Activated CD8-positive, alpha-beta memory T cell treated with anti-CD3 and anti-CD28 coated beads, Interleukin-2, amount 10 ng/mL, durations not matched to agents 7 days and 5 days (primary cell): ENCODE data around the gene KCTD21. TPM values are rescaled to one million over a fixed set of nuclear protein-coding genes. Genes with fewer than 3 reads are reported as not detected.
A peak's percentile ranks its signal among the peaks of the same experiment; 100 is the strongest.

Experiments
- ATAC-seq: fragments of 150-1000 bp; cut with Tn5 transposase; one replicate; pipeline ENCODE4 v1.10.0; 2021; ENCODE audit warnings: moderate library complexity
- CTCF ChIA-PET: fragments of 350-600 bp; sonication (Branson Sonifier 250); formaldehyde crosslinking; loops from one replicate; lab custom pipeline; 2021; ENCODE audit warnings: antibody characterized with exemption; lab: Charles Lee
- DNase-seq: peaks from one replicate; pipeline ENCODE4 v3.0.0-alpha.2; 2020
- H3K27ac Mint-ChIP-seq: one replicate; pipeline ENCODE4 v1.8.0; 2021; ENCODE audit warnings: mild to moderate bottlenecking, mixed read lengths
- H3K27me3 Mint-ChIP-seq: one replicate; pipeline ENCODE4 v1.8.0; 2021; ENCODE audit warnings: mixed read lengths
- H3K36me3 Mint-ChIP-seq: one replicate; pipeline ENCODE4 v1.8.0; 2021; ENCODE audit warnings: mild to moderate bottlenecking, mixed read lengths
- H3K4me1 Mint-ChIP-seq: one replicate; pipeline ENCODE4 v1.8.0; 2021; ENCODE audit warnings: mixed read lengths
- H3K4me3 Mint-ChIP-seq: one replicate; pipeline ENCODE4 v1.8.0; 2021; ENCODE audit warnings: mild to moderate bottlenecking, moderate library complexity, mixed read lengths
- H3K9me3 Mint-ChIP-seq: one replicate; pipeline ENCODE4 v1.8.0; 2022; ENCODE audit warnings: low read depth, mixed read lengths
- total RNA-seq, 2 experiments: library from RNA; stranded (reverse); gene quantifications; one replicate each; pipeline ENCODE4 v1.2.3, GENCODE V29; 2021

KCTD21 gene
- total RNA-seq, 2 experiments from 2014 or later, result 6.4 to 7.3 TPM

- CTCF ChIA-PET, result interaction anchor here (1.3 to 2.1 kb wide), 2 partner anchors 11 to 413 kb away, joined by 3 to 6 read pairs; partner anchors contain the start of gene ALG8
- no peak overlapping the region for H3K4me3 Mint-ChIP-seq
- H3K36me3 Mint-ChIP-seq, result no peaks in the 10 kb centered on the region
- no peaks in the 10 kb centered on the region for H3K4me1 Mint-ChIP-seq
- ATAC-seq, result no peak
- H3K9me3 Mint-ChIP-seq, result no peaks in the 10 kb centered on the region
- no peak for DNase-seq
- H3K27me3 Mint-ChIP-seq, result no peaks in the 10 kb centered on the region
- H3K27ac Mint-ChIP-seq, result no peak overlapping the region
Measured at GRCh38 chr11:78150754-78151153, 37.7 kb downstream of the KCTD21 start.

- Mint-ChIP-seq H3K27ac (no peak overlapping the region), H3K4me3 (no peak overlapping the region), H3K36me3 (no peaks in the 10 kb centered on the region), H3K9me3 (no peaks in the 10 kb centered on the region), H3K27me3 (no peaks in the 10 kb centered on the region), H3K4me1 (no peaks in the 10 kb centered on the region)
- DNase-seq (no peak), ATAC-seq (no peak)
- CTCF ChIA-PET, result interaction anchor here (2.1 kb wide), 1 partner anchor 413 kb away, joined by 6 read pairs; no protein-coding TSS in a partner anchor
Measured at GRCh38 chr11:78150346-78150745, 38.1 kb downstream of the KCTD21 start.

- no peaks in the 10 kb centered on the region for H3K36me3 Mint-ChIP-seq
- H3K27ac Mint-ChIP-seq, result no peak overlapping the region
- DNase-seq, result no peak
- H3K4me1 Mint-ChIP-seq, result no peaks in the 10 kb centered on the region
- CTCF ChIA-PET, result interaction anchor here (2.1 kb wide), 1 partner anchor 414 kb away, joined by 6 read pairs; no protein-coding TSS in a partner anchor
- H3K9me3 Mint-ChIP-seq, result no peaks in the 10 kb centered on the region
- no peaks in the 10 kb centered on the region for H3K27me3 Mint-ChIP-seq
- no peak overlapping the region for H3K4me3 Mint-ChIP-seq
- no peak for ATAC-seq
Measured at GRCh38 chr11:78149646-78150045, 38.8 kb downstream of the KCTD21 start.

- no peaks in the 10 kb centered on the region for H3K9me3 Mint-ChIP-seq
- DNase-seq (no peak), ATAC-seq (no peak)
- H3K27ac Mint-ChIP-seq, result no peak overlapping the region
- CTCF ChIA-PET, result no interaction called here
- no peaks in the 10 kb centered on the region for H3K27me3 Mint-ChIP-seq
- peaks cover 4% of the 10 kb centered on the region for H3K36me3 Mint-ChIP-seq
- no peaks in the 10 kb centered on the region for H3K4me1 Mint-ChIP-seq
- no peak overlapping the region for H3K4me3 Mint-ChIP-seq
Measured at GRCh38 chr11:78147807-78148206, 40.6 kb downstream of the KCTD21 start.

GRCh38 chr11:78145511-78146025 is 42.9 kb downstream of the KCTD21 start:
- no peaks in the 10 kb centered on the region for H3K27me3 Mint-ChIP-seq
- peaks cover 8% of the 10 kb centered on the region for H3K4me1 Mint-ChIP-seq
- H3K27ac Mint-ChIP-seq, result no peak overlapping the region

GRCh38 chr11:78140392-78141077 is 47.9 kb downstream of the KCTD21 start:
- DNase-seq (no peak), ATAC-seq (no peak)
- H3K4me3 Mint-ChIP-seq, result peak overlapping the region; percentile 78
- no peaks in the 10 kb centered on the region for H3K9me3 Mint-ChIP-seq
- H3K4me1 Mint-ChIP-seq, result peaks cover 39% of the 10 kb centered on the region
- peak overlapping the region; percentile 52 for H3K27ac Mint-ChIP-seq
- no peaks in the 10 kb centered on the region for H3K27me3 Mint-ChIP-seq
- peaks cover 32% of the 10 kb centered on the region for H3K36me3 Mint-ChIP-seq
- CTCF ChIA-PET, result interaction anchor here (1.1 to 2.1 kb wide), 4 partner anchors 66 to 434 kb away, joined by 3 to 11 read pairs (median 4); partner anchors contain the start of gene NARS2

More at GRCh38 chr11:78145511-78146025, 42.9 kb downstream of the KCTD21 start:
- no peak for DNase-seq
- CTCF ChIA-PET, result interaction anchor here (0.6 kb wide), 1 partner anchor 566 kb away, joined by 3 read pairs; no protein-coding TSS in a partner anchor
- Mint-ChIP-seq H3K9me3 (no peaks in the 10 kb centered on the region), H3K36me3 (peaks cover 10% of the 10 kb centered on the region), H3K4me3 (no peak overlapping the region)
- no peak for ATAC-seq

GRCh38 chr11:78139422-78140391 is 48.7 kb downstream of the KCTD21 start, which contains the start of gene ALG8:
Gene ALG8 (minus strand): TSS chr11:78139626. CDS start chr11:78139588, 38 bp downstream.
- ATAC-seq, result peak; percentile 95
- DNase-seq, result peak; percentile 97
- CTCF ChIA-PET, result interaction anchor here (0.6 to 2.1 kb wide), 10 partner anchors 12 to 434 kb away, joined by 3 to 11 read pairs (median 3); partner anchors contain the start of genes KCTD21, NDUFC2 and USP35
- peaks cover 37% of the 10 kb centered on the region for H3K36me3 Mint-ChIP-seq
- no peaks in the 10 kb centered on the region for H3K9me3 Mint-ChIP-seq
- peaks cover 40% of the 10 kb centered on the region for H3K4me1 Mint-ChIP-seq
- peak within 1 kb of the TSS; percentile 88 for H3K27ac Mint-ChIP-seq
- H3K27me3 Mint-ChIP-seq, result no peaks in the 10 kb centered on the region
- peak within 1 kb of the TSS; percentile 78 for H3K4me3 Mint-ChIP-seq

- CTCF ChIA-PET, result interaction anchor here (0.6 to 2.1 kb wide), 9 partner anchors 13 to 435 kb away, joined by 3 to 11 read pairs (median 3); partner anchors contain the start of genes KCTD21, NDUFC2 and USP35
- Mint-ChIP-seq H3K27me3 (no peaks in the 10 kb centered on the region), H3K4me1 (peaks cover 42% of the 10 kb centered on the region), H3K36me3 (peaks cover 37% of the 10 kb centered on the region), H3K4me3 (peak overlapping the region; percentile 78), H3K9me3 (no peaks in the 10 kb centered on the region), H3K27ac (peak overlapping the region; percentile 88)
- ATAC-seq (peak; percentile 48), DNase-seq (peak; percentile 65)
Measured at GRCh38 chr11:78138694-78139421, 49.6 kb downstream of the KCTD21 start.

- H3K9me3 Mint-ChIP-seq, result no peaks in the 10 kb centered on the region
- peaks cover 42% of the 10 kb centered on the region for H3K4me1 Mint-ChIP-seq
- CTCF ChIA-PET, result interaction anchor here (1.6 kb wide), 3 partner anchors 40 to 278 kb away, joined by 3 to 8 read pairs (median 5); partner anchors contain the start of gene NDUFC2
- no peak for ATAC-seq
- peak overlapping the region; percentile 79 for H3K27ac Mint-ChIP-seq
- H3K27me3 Mint-ChIP-seq, result no peaks in the 10 kb centered on the region
- no peak for DNase-seq
- peak overlapping the region; percentile 78 for H3K4me3 Mint-ChIP-seq
- H3K36me3 Mint-ChIP-seq, result peaks cover 39% of the 10 kb centered on the region
Measured at GRCh38 chr11:78138291-78138690, 50.1 kb downstream of the KCTD21 start.

GRCh38 chr11:78132475-78132874 is 56.0 kb downstream of the KCTD21 start:
- Mint-ChIP-seq H3K36me3 (peaks cover 33% of the 10 kb centered on the region), H3K27ac (no peak overlapping the region), H3K9me3 (no peaks in the 10 kb centered on the region), H3K4me3 (no peak overlapping the region), H3K4me1 (peaks cover 20% of the 10 kb centered on the region), H3K27me3 (no peaks in the 10 kb centered on the region)
- no peak for DNase-seq
- CTCF ChIA-PET, result interaction anchor here (1.0 kb wide), 1 partner anchor 12 kb away, joined by 3 read pairs; no protein-coding TSS in a partner anchor
- no peak for ATAC-seq

GRCh38 chr11:78131956-78132355 is 56.5 kb downstream of the KCTD21 start:
- DNase-seq, result no peak
- no peak for ATAC-seq
- Mint-ChIP-seq H3K4me3 (no peak overlapping the region), H3K27ac (no peak overlapping the region), H3K27me3 (no peaks in the 10 kb centered on the region), H3K36me3 (peaks cover 28% of the 10 kb centered on the region), H3K9me3 (no peaks in the 10 kb centered on the region), H3K4me1 (peaks cover 15% of the 10 kb centered on the region)
- CTCF ChIA-PET, result interaction anchor here (1.0 kb wide), 1 partner anchor 11 kb away, joined by 3 read pairs; no protein-coding TSS in a partner anchor

- H3K36me3 Mint-ChIP-seq, result peaks cover 19% of the 10 kb centered on the region
- DNase-seq (no peak), ATAC-seq (no peak)
- no peaks in the 10 kb centered on the region for H3K27me3 Mint-ChIP-seq
- peaks cover 6% of the 10 kb centered on the region for H3K4me1 Mint-ChIP-seq
- CTCF ChIA-PET, result interaction anchor here (1.4 kb wide), 1 partner anchor 82 kb away, joined by 3 read pairs; no protein-coding TSS in a partner anchor
- no peaks in the 10 kb centered on the region for H3K9me3 Mint-ChIP-seq
- no peak overlapping the region for H3K4me3 Mint-ChIP-seq
- no peak overlapping the region for H3K27ac Mint-ChIP-seq
Measured at GRCh38 chr11:78127403-78127802, 61.0 kb downstream of the KCTD21 start.
